DMS 273 treated with DMSO at 0.1 percent for 48 hours (cell line): ENCODE data around the gene LMX1B.

Experiments
- DNase-seq: peaks from one replicate; lab custom pipeline; 2025; lab: John Stamatoyannopoulos, UW

The LMX1B gene

DNA sequence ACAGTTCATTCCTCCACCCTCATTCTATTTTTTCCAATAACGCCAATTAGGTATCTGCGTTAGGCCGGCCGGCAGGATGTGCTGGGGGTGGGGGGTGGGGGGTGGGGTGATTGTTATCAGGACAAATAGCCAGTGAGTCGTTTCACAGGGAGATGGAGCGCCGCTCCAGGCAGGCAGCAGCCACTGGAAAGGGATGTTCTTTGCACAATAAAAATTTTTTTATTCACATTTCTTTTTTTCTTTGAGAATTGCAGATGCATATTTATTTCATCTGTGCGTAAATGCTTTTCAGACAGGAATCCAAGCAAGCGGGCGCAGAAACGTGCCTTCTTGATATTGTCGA, 4.1 kb downstream of the LMX1B start:
- no peak for DNase-seq

DNA sequence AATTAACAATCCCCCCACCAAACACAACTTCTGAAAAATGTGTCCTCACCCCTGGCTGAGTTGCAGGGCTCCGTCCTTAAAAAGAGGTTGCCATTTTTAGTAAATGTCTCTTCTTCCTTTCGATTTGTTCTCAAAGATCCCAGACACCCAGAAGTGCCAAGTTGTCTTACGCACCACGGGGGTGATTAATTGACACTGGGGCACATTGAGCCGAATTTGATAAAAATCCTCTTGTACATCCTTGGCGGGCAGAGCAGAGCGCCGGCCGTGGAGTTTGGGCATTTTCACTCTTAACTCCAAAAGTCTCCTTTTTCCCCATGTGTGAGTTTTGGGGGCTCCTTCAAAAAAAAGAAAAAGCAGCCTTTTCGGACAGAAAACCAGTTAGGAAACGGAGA, 4.5 kb downstream of the LMX1B start:
- DNase-seq: no peak

DNA sequence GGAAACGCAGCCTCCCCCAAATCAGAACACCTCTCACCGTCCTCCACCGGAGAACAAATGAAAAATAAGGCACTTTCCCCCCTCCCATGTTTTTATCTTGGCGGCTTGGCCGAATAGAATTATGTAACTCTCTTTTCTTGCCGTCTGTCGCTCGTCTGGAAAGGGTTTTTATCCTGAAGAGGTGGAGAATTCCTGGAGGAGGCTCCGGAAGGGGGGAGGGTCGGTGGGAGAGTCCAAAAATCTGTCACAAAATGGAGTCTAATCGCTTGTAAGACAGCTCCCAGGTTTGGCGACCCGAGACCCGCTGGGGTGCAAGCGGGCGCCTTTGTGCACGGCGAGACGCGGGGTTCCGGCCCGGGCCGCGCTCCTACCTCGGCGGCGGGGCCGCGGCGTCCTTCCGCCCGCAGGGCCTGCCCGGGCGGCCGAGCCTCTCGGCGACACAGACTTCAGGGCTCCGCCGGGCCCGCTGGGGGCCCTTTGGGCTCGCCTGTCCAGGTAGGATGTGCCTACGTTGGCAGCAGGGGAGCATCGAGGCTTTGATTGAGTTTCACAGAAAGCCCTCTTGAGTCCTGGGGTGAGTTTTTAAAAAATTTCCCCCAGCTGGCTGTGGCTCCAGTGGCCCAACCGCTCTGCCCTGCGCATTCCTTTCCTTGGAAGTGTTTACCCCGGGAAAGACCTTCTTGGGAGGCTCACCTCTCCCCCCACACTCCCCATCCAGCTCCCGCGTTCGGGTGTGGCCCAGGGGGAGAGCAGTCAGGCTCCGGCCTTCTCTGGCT, 5.0 kb downstream of the LMX1B start:
- DNase-seq: no peak

- no peak for DNase-seq
Measured at GRCh38 chr9:126619361-126620135, 5.8 kb downstream of the LMX1B start.

- no peak for DNase-seq
Measured at GRCh38 chr9:126620478-126620877, 6.8 kb downstream of the LMX1B start.

GRCh38 chr9:126621061-126621918, 7.6 kb downstream of the LMX1B start:
- DNase-seq: no peak

DNA sequence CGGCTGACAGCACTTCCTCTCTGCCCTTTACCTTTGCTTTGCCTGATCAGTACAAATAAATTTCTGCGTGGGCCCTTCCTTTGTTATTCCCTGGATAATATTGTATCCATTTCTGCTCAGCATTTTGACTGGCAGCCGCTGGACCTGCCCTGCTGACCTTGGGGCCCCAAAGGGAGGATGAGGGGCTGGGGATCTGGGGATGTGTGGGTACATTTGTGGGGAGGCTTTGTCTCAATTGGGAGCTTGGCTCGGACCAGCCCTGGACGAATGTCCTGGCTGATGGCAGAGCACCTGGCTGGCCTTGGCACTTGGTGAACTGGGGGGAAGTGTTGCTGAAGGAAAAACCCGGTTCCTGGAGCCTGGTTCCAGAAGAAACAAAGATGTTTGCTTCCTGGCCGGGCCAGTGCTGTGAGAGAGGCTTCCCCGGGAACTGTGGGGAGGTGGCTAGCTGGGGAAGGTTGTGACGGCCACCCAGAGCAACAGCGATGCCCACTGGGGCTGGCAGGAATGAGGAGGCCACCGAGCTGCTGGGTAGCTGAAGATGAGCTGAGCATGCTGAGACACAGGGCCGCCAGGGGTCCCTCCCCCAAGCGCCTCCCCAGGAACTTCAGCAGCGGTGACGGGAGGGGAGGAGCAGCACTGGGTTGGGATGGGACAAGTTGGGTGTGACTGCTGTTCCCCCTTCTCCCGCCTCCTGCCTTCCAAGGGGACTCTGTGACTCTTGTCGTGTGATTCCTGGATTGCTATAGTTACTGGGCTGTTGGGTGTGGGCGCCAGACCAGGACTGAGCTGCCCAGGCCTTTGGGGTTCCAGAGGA, 8.4 kb downstream of the LMX1B start:
- no peak for DNase-seq

- no peak for DNase-seq
Measured at GRCh38 chr9:126623314-126623666, 9.6 kb downstream of the LMX1B start.

GRCh38 chr9:126623667-126624478, 10.1 kb downstream of the LMX1B start:
- DNase-seq: no peak

- DNase-seq: no peak
Measured at GRCh38 chr9:126624479-126624826, 10.7 kb downstream of the LMX1B start.

DNA sequence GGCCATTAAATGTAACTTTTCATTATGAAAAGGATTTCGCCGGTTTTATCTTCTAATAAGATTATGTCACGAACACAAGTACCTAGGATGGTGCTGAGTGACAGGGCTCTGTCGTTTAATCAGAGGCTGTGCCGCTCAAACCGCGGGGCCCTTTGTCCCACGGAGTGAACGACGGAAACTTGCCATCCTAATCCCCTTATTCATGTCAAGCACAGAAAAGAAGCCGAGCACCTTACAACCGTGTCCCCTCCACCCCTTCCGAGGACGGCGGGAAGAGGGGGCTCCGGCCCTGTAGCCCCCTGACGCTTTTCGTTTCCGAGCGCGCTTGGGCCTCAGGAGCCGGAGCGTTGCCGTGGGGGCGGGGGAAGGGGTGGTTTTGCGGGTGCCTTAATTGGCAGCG, 11.2 kb downstream of the LMX1B start:
- no peak for DNase-seq

DNA sequence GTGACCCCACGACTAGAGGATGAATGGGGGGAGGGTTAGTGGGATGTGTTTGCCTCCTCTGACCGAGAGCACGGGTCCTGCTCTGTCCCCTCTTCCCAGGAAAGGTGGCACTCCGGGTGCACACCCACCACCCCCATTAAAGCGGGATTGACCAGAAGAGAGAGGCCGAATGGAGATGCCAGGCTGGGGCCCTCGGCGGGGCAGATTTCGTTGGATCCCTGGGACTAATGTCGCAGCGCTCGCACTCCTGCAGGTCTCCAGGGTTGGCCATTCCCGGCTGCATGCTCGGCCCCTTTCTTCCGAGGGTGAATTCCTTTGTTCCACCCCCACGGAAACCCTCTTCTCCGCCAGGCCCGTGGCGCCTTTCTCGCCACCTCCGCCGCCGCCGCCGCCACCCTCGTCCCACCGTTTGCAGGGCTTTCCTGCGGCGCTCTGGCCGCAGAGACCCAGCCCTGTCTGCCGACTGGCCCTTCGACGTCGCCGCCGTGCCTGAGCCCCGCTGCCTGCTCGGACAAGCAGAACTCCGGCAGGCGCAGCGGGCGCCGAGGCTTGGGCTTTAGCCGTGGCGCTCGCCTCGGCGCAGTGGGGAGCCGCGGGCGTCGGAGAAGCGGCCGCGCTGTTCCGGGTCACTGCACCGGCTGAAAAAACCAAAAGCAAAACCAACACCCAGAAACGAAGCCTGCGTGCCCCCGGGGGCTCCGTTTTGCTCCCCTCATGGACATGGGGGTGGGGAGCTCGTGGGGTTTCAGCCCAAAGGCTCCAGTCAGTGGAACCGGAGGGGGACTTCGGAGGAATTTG, 11.8 kb downstream of the LMX1B start:
- DNase-seq: no peak

DNA sequence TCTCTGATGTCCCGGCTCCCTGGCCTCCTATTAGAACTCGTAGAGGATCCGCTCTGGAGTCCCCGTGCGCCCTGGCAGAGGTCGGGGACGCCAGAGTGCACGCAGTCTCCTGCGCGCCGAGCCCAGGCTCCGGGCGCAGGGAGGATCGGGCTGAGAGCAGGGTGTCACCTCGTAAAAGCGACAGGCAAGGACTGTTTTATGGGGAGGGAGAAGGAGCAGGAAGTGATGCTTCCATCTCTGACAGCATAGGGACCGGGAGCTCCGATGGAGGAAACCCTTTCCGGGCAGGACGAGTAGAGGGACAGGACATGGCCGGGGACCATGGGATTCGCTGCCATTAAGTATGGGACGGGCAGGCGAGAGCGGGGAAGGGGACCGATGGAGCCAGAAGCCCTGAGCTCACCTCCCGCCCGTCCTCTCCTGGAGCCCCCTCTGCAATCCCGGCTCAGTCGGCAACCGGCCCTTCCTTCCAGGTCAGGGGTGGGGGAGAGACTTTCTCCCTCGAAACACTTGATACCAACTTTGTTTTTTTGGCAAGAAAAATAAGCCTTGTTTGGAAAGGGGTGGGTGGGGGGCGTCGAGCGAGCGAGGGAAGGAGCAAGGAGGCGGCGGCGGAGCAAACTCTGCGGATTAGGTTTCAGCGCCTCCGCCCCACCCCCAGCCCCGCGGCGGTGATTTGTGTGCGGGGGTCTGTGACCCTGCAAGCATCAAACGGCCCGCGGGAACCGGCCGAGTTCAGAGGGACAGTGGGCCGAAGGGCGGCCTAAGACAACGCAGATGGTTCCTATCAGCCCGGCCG, 12.6 kb downstream of the LMX1B start:
- no peak for DNase-seq

DNA sequence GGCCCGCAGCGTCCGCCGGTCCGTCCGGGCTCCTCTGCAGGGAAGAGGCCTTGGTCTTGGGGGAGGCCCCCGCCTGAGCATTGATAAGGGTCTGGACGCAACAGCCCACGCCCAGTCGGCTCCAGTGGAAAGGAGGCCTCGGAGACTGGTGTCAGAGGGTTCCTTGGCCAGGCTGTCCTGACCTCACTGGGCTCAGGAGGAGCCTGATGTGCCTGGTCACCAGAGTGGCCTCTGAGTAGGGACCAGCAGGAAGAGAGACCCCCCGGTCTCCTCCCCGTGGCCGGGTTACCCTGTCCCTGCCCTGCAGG, 13.2 kb downstream of the LMX1B start:
- no peak for DNase-seq

DNA sequence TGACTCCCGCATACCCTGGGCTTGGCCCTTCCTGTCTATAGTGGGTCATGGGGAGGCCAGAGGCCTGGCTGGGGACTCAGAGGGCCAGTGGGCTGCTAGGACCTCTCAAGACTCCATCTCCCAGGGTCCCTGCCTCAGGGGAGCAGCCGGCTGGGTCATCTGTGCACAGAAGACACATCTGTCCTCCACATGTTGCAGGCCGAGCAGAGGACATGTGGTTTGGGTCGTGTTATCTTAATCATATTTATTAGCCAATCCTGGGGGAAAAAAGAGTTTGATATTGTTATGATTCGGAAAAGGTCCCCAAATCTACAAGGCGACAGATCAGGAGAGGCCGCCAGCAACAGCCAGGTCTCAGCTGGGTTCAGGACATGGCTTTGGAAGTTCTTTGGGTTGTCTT, 14.4 kb downstream of the LMX1B start:
- DNase-seq: no peak

- DNase-seq: no peak
Measured at GRCh38 chr9:126628969-126629674, 15.4 kb downstream of the LMX1B start.

- DNase-seq: no peak
Measured at GRCh38 chr9:126630458-126631237, 16.9 kb downstream of the LMX1B start.

DNA sequence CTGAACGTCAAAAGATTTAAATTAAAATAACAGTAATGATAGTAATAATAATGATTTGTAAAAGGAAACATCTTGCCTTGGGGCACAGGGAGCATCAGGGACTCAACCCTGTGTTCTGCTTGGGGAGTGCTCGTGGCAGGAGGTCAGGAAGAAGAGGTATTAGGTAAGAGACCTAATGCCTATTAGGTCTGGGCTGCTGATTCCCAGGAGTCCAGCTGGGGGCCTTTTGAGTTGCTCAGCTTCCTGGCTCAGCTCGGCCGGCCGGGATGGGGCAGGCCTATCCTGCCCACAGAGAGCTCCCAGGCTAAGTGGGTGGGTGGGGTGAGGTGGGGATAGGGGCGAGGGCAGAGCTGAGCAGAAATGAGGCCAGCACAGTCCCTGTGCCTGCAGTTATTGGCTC, 17.5 kb downstream of the LMX1B start:
- DNase-seq: no peak
